NCI-H1105 (cell line): ENCODE results near the gene CCDC9.
"Not testable (repeated sequence)": the region's sequence is repeated elsewhere in the genome, so short reads cannot be mapped to it uniquely, and the experiment has no call there.

ENCODE experiments used
- DNase-seq: peaks from one replicate; lab custom pipeline; 2025; lab: John Stamatoyannopoulos, UW

The CCDC9 gene

GRCh38 chr19:47261946-47262793, 5.8 kb downstream of the CCDC9 start:
- not testable (repeated sequence) for DNase-seq

GRCh38 chr19:47264629-47265028, 8.3 kb downstream of the CCDC9 start:
- DNase-seq, result no peak

GRCh38 chr19:47266401-47266941, 10.1 kb downstream of the CCDC9 start:
- no peak for DNase-seq

- no peak for DNase-seq
Measured at GRCh38 chr19:47267350-47267759, 11.0 kb downstream of the CCDC9 start.

GRCh38 chr19:47268028-47268427, 11.7 kb downstream of the CCDC9 start:
- DNase-seq, result no peak

GRCh38 chr19:47269596-47269995, 13.3 kb downstream of the CCDC9 start:
- no peak for DNase-seq

GRCh38 chr19:47270408-47270807, 14.1 kb downstream of the CCDC9 start:
- DNase-seq, result no peak

GRCh38 chr19:47271949-47272348, 15.6 kb downstream of the CCDC9 start:
- no peak for DNase-seq

GRCh38 chr19:47272448-47273312, 16.4 kb downstream of the CCDC9 start:
- DNase-seq, result no peak

GRCh38 chr19:47273313-47274070, 17.2 kb downstream of the CCDC9 start:
- peak; percentile 85 for DNase-seq

GRCh38 chr19:47274071-47274890, 18.0 kb downstream of the CCDC9 start, which contains the start of gene INAFM1:
Gene INAFM1, plus strand, starts transcription at chr19:47274885. Its CDS starts 35 bp downstream, at chr19:47274920.
- DNase-seq, result peak; percentile 89

- DNase-seq, result peak; percentile 27
Measured at GRCh38 chr19:47274891-47275761, 18.8 kb downstream of the CCDC9 start.

- DNase-seq, result no peak
Measured at GRCh38 chr19:47275791-47276461, 19.6 kb downstream of the CCDC9 start.

- DNase-seq, result not testable (repeated sequence)
Measured at GRCh38 chr19:47276513-47276912, 20.2 kb downstream of the CCDC9 start.

GRCh38 chr19:47280183-47280797, 24.0 kb downstream of the CCDC9 start:
- no peak for DNase-seq

GRCh38 chr19:47283405-47284059, 27.2 kb downstream of the CCDC9 start:
- no peak for DNase-seq

- peak; percentile 46 for DNase-seq
Measured at GRCh38 chr19:47284324-47284899, 28.1 kb downstream of the CCDC9 start.

- peak; percentile 82 for DNase-seq
Measured at GRCh38 chr19:47296036-47296435, 39.7 kb downstream of the CCDC9 start.
